Measurements from ENCODE around the gene SSPN. TPM values are rescaled to one million over a fixed set of nuclear protein-coding genes. Genes with fewer than 3 reads are reported as not detected.

Gene SSPN
- total and polyA plus RNA-seq, 9 of the 15 experiments (the other 6 are each of a cell fraction or from before 2014, with no cell fraction given) = 0.40 TPM; not detected in 8

- ChIA-PET CTCF (ENCODE audit: low intra/inter-chr PET ratio) (no interaction called here), POLR2A (interaction anchor here (0.8 kb wide), 1 partner anchor 147 kb away, joined by 3 read pairs; no protein-coding TSS in a partner anchor)
- Histone ChIP-seq H3K9ac (ENCODE audit: insufficient read depth in 1 of 2, low read depth in 2 of 2, low read length in 2 of 2) (no peak overlapping the region), H3K4me1 (replicated peaks in 1 of 2; ENCODE audit: control insufficient read depth in 2 of 2, insufficient read depth in 2 of 2, low read length in 2 of 2) (no peaks in the 10 kb centered on the region), H3K27me3 (ENCODE audit: control insufficient read depth in 2 of 2, insufficient read depth in 2 of 2, low read length in 2 of 2) (peaks cover 0 to 6% of the 10 kb centered on the region in 2 experiments; a peak in 2 of 5 replicates), H2AFZ (ENCODE audit: low read depth, low read length) (no peak overlapping the region), H4K20me1 (replicated peaks; ENCODE audit: control insufficient read depth, insufficient read depth, low read length) (no peaks in the 10 kb centered on the region), H3K79me2 (ENCODE audit: control insufficient read depth, insufficient read depth, low read length) (no peaks in the 10 kb centered on the region), H3K9me3 (replicated peaks; ENCODE audit: control insufficient read depth, insufficient read depth, low read depth, low read length) (no peaks in the 10 kb centered on the region), H3K27ac (ENCODE audit: extremely low read depth, low read depth, low read length) (no peak overlapping the region), H3K36me3 (ENCODE audit: control insufficient read depth, insufficient read depth, low read length) (no peaks in the 10 kb centered on the region), H3K4me2 (ENCODE audit: insufficient read depth, low read length) (no peak overlapping the region), H3K4me3 (no peak overlapping the region), H3K9me1 (ENCODE audit: control insufficient read depth, insufficient read depth, low read length) (no peaks in the 10 kb centered on the region)
- WGBS (ENCODE audit: insufficient coverage, low coverage, missing lambda C conversion rate) = 0% methylated on average over 7 of the region's 7 CpGs
- no peak for FAIRE-seq
- no peak for ATAC-seq
- no peak for DNase-seq (ENCODE audit: extremely low read depth in 1 of 4, low spot score in 3 of 4)
- intact Hi-C loops (cut with micrococcal nuclease) = no loop called here
- TF ChIP-seq MAFG (tag; conservative IDR thresholded peaks at IDR 0.05) (no peak), POLR2A (conservative IDR thresholded peaks at IDR 0.05) (no peak), ASH1L (IDR thresholded peaks at IDR 0.05; ENCODE audit: borderline replicate concordance, low read depth, partially characterized antibody) (no peak), ZSCAN29 (IDR thresholded peaks at IDR 0.05) (no peak), YBX1 (IDR thresholded peaks at IDR 0.05) (no peak), RBFOX2 (IDR thresholded peaks at IDR 0.05; ENCODE audit: low read depth, low read length) (no peak)
- TF ChIP-seq, protein P1, sequence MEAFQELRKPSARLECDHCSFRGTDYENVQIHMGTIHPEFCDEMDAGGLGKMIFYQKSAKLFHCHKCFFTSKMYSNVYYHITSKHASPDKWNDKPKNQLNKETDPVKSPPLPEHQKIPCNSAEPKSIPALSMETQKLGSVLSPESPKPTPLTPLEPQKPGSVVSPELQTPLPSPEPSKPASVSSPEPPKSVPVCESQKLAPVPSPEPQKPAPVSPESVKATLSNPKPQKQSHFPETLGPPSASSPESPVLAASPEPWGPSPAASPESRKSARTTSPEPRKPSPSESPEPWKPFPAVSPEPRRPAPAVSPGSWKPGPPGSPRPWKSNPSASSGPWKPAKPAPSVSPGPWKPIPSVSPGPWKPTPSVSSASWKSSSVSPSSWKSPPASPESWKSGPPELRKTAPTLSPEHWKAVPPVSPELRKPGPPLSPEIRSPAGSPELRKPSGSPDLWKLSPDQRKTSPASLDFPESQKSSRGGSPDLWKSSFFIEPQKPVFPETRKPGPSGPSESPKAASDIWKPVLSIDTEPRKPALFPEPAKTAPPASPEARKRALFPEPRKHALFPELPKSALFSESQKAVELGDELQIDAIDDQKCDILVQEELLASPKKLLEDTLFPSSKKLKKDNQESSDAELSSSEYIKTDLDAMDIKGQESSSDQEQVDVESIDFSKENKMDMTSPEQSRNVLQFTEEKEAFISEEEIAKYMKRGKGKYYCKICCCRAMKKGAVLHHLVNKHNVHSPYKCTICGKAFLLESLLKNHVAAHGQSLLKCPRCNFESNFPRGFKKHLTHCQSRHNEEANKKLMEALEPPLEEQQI (IDR thresholded peaks at IDR 0.05) = no peak
- BruUV-seq (replicated peaks) = no TSS peak
- in situ Hi-C loops (cut with MboI) = no loop called here
Observed at GRCh38 chr12:26177283-26177682, 18.1 kb upstream of the SSPN start.

Measured in K562 (cell line).